ENCODE results near the gene TMEM132A.
"Not testable (repeated sequence)": the region's sequence is repeated elsewhere in the genome, so short reads cannot be mapped to it uniquely, and the experiment has no call there.

TMEM132A gene

GRCh38 chr11:60968223-60968622 is 44.0 kb downstream of the TMEM132A start:
- DNase-seq: no peak

DNA sequence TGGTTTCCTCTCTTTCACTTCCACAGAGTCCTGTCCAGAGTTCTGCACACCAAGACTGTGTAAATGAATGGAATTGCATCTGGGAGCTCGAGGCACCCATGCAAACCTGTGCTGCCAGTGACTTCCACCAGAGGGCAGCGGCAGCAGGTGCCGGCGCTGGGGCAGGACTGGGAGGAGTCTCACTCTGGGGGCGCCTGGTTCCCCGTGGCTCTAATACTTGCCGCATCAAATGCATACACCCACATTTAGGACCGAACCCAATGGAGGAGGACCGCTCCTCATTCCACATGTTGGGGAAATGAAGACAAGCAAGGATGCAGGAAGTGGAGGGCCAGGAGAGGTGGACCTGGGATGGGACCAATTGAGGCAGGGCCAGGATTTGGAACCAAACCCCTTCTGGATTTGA is 46.1 kb downstream of the TMEM132A start:
- DNase-seq: no peak

GRCh38 chr11:60970890-60971289 is 46.6 kb downstream of the TMEM132A start:
- DNase-seq: no peak

DNA sequence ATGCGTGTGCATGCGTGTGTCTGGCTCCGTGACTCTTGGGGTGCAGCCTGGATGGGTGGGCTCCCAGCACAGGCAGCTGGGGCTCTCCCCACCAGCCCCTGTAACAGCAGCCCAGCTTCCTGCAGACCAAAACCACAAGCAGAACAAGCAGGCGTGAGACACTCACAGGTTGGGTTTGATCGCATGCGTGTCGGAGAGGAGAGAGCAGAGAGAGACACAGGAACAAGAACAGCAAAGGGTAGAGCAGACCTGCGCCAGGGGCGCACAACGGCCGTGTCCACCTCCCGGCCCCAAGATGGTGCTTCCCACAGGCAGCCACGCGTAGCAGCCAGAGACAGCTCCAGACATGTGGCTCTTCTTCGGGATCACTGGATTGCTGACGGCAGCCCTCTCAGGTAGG is 47.3 kb downstream of the TMEM132A start, which contains the start of gene CD6:
CD6 (plus strand) TSS at position 161 of the 400 bp plus-strand sequence; CDS start at position 347, 186 bp downstream.
- no peak for DNase-seq

GRCh38 chr11:60972182-60973030 is 48.1 kb downstream of the TMEM132A start:
- DNase-seq: no peak

DNA sequence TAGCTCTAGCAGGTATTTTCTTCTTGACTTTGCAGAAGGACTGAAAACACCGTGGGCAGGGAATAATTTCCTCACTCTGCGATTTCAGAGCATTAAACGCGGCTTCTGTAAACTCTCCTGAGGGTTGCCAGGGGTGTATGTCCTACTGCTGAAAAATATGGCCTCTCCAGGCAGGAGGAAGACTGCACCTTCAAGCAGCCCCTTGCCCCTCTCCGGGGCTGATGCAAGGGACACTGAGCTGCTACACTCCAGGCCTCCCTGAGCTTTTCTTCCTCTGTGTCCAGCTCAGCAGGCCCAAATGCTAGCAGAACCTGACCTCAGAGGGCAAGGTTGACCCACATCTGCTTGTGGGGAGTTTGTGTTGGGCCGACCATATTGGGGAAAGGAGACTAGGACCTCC is 49.4 kb downstream of the TMEM132A start:
- no peak for DNase-seq

GRCh38 chr11:60974316-60974715 is 50.1 kb downstream of the TMEM132A start:
- not testable (repeated sequence) for DNase-seq

DNA sequence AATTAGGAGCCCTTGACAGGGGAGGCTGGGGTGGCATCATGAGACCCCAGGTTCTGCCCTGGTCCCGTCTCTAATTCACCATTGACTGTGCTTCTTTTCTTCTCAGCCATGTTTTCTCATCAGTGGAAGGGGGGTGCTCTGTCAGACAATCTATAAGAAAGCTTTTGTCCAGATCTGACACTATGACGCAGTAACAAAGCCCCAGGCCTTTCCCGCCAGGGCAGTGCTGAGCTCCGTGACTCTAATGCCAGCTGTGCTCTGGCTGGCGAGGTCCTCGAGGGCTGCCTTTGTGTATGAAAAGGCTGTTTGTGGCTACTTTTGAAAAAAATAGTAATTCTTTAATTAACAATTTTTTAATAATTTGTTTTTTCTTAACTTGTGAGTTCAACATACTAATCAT is 50.5 kb downstream of the TMEM132A start:
- DNase-seq: no peak

- DNase-seq: no peak
Measured at GRCh38 chr11:60977224-60977623, 53.0 kb downstream of the TMEM132A start.

- DNase-seq: no peak
Measured at GRCh38 chr11:60977836-60978235, 53.6 kb downstream of the TMEM132A start.

DNA sequence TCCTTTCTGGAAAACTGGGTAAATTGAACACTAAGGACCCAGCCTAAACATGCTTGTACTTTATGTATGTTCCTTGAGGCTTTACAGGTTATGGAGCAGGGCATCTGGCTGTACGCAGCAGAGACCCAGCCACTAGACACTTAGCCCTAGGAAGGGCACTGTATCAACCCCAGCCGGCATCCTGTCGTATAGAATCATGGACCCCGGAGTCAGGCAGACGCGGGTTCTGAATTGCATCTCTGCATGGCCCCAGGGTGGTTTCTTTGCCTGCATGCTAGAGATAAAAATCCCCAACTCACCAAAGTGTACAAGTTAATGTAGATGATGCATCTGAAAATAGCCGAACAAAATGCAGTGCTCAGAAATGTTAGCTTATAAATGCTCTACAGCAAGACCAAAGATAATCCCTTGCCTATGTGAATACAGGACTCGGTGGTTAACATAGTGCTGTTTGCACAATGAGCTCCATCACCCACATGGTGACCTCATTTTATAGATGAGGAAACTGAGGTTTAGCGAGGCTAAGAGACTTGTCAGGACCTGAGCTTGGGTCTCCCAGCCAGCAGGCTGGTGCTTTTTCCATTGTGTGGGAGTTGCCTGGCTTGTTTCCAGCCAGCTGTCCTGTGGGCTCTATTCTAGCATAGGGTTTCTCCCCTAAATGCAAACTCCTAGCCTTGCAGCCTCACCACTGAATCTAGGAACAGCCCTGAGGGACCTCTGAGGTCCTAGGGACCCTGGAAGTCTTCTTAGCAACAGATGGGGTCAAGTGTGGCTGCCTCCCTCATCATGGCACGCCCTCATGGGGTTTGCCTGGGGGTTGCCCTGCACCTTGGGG is 54.5 kb downstream of the TMEM132A start:
- DNase-seq: no peak

- DNase-seq: no peak
Measured at GRCh38 chr11:60981515-60981914, 57.3 kb downstream of the TMEM132A start.

DNA sequence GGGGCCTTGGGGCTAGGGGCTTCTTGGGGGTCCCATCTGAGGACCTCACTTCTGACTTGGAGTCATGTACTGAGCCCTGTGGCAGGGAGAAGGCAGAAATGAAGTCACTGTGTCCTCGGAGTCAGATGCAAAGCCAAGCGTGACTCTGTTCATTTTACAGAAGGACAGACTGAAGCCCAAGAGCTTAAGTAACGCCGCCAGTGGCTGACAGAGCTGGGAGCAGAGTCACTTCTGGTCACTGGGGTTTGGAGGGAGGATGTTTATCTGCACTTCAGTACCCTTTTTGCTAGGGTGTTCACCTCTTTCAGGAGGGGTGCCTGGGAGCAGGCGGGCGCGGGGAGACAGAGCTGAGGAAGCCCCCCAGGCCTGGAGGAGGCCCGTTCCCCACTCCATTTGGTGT is 57.9 kb downstream of the TMEM132A start:
- no peak for DNase-seq

DNA sequence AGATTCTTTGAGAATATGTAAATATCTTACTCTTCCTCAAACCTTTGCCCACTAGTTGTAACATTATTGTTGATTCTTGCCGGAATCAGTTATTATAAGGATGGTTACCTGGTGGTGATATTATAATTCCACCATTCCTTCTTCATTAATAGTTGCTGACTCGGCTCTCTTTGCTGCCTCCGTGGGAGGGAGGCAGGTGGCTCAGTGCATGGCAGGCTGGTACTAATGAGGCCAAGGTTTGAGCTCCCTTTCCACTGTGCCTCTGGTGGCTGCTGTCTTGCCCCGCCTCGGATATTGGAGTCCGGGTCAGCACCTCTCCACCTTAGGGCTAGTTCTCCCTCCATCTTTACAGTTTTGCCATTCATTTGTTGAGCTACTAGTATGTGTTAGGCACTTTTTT is 59.9 kb downstream of the TMEM132A start:
- DNase-seq: no peak

GRCh38 chr11:60984636-60985035 is 60.4 kb downstream of the TMEM132A start:
- DNase-seq: no peak

DNA sequence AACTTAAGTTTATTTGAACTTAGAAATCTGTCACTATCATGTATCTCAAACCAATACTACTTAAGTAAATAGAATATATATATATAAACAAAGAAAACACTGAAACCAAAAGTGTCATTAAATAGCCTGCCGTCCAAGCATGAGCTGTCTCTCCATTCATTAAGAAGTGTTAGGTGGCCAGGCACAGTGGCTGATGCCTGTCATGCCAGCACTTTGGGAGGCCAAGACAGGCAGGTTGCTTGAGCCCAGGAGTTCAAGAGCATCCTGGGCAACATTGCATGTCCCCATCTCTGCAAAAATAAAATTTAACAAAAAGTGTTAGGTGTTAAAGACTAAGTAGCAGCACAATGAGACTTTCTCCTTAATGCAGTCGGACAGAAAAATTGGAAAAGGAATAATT is 61.2 kb downstream of the TMEM132A start:
- DNase-seq: no peak

DNA sequence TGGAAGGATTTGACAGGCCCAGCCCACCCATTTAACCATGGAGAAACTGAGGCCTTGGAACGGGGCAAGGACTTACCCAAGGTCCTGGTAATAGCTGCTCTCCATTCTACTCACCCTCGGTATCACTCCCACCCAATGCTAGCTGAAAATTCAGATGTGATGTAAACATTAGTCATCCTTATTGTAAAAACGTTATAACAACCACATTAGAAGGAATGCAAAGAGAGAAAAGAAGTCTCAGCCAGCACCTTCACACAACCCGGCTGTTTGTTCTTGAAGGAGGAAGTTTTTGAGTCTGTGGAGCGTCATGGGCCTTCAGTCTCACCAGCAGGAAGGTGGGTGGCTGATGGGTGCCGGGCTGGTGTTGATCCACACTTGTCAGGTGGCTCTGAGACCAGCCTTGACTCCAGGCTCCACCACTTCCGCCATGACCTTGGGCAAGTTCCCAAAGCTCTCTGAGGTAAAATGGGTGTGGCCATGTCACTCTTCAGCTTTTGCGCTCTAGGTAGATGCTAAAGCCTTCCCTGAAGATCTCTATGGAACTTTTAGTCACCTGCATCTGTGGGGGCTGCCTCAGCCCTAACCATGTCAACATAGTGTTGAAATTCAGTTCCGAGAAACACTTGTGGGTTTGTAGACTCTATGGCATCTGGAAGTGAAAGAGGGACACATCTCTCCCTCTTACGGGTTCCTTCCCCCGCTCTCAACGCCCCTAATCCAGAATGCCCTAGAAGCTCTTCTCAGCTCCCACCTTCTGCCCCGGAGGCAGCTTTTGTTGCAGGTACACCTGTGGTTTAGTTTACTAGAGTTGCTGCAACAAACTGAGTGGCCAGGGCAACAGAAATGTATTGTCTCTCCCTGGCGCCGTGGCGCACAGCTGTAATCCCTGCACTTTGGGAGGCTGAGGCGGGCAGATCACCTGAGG is 62.0 kb downstream of the TMEM132A start:
- DNase-seq: no peak

Data from NCI-H1105 (cell line).